ENCODE results near the gene C6orf62.
"Not testable (repeated sequence)": the region's sequence is repeated elsewhere in the genome, so short reads cannot be mapped to it uniquely, and the experiment has no call there.

C6orf62 gene

DNA sequence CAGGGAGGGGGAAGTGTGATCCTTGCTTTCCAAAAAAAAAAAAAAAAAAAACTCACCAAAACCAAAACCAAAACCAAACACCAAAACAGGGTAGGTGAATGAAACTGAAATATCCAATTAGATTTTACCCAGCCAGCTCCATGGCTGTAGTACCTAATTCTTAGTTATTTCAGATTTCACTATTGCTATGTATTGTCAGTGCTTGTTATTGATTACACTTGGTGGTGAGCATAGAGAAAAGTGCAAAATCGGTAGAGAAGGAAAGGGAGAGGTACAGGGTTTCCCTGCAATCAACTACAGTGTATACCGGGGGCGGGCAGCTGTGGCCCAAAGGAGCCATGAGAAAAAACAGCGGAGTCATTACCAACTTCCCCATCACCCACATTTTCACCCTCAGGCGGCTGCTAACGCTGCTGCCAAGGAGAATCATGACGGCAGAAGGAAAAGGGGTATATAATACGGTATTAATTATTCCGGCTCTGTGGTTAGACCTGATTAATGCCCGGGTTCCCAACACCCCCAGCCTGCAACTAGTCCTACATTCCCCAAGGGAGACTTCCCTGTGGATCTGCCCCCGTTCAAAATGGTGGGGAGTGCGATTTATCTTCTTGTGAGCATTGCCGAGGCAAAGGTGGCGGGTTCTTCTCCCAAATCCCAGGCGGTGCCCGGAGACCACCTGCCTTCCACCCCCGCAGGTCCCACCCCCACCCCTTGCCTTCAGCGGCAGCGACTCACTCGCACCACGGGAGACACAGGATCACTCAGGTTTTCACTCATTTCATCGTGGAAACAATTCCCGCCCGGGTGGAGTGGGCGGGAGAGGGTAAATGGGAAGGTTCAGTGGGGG is at the start of gene C6orf62:
C6orf62 (minus strand) TSS at position 30 of the 847 bp plus-strand sequence. CDS start 486 bp downstream, outside the sequence.
- peak; percentile 48 for DNase-seq (ENCODE audit: low spot score)

- no peak for DNase-seq (ENCODE audit: low spot score)
Observed at GRCh38 chr6:24768361-24768760, 49.4 kb upstream of the C6orf62 start.

DNA sequence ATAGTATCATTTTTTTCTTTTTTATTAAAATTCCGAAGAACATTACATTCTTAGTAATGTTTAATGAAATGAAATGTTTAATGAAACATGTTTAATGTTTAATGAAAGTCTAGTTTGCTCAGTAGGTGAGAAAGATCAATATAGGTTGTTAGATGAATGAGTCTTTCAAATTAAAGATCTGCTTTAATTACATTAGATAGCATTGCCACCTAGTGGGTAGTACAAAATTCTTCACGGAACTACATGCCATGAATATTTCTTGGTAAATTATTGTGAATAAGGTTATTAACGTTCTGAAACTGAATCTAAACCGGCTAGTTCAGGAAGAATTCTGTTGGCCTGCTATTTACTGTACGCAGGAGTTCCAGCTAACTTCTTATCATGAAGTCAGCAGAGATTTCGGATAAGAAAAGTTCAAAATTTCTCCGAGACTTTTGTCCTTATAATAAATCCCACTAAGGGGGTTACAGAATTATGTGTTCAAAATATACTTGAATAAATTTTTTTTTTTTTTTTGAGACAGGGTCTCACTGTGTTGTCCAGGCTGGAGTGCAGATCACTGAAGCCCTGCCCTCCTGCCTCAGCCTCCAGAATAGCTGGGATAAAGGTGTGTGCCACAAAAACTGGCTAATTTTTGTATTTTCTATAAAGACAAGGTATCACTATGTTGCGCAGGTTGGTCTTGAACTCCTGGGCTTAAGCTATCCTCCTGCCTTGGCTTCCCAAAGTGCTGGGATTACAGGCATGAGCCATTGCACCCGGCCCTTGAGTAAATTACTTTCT is 47.9 kb upstream of the C6orf62 start:
- DNase-seq (ENCODE audit: low spot score), result peak; percentile 53

GRCh38 chr6:24765968-24766367 is 47.0 kb upstream of the C6orf62 start:
- not testable (repeated sequence) for DNase-seq (ENCODE audit: low spot score)

DNA sequence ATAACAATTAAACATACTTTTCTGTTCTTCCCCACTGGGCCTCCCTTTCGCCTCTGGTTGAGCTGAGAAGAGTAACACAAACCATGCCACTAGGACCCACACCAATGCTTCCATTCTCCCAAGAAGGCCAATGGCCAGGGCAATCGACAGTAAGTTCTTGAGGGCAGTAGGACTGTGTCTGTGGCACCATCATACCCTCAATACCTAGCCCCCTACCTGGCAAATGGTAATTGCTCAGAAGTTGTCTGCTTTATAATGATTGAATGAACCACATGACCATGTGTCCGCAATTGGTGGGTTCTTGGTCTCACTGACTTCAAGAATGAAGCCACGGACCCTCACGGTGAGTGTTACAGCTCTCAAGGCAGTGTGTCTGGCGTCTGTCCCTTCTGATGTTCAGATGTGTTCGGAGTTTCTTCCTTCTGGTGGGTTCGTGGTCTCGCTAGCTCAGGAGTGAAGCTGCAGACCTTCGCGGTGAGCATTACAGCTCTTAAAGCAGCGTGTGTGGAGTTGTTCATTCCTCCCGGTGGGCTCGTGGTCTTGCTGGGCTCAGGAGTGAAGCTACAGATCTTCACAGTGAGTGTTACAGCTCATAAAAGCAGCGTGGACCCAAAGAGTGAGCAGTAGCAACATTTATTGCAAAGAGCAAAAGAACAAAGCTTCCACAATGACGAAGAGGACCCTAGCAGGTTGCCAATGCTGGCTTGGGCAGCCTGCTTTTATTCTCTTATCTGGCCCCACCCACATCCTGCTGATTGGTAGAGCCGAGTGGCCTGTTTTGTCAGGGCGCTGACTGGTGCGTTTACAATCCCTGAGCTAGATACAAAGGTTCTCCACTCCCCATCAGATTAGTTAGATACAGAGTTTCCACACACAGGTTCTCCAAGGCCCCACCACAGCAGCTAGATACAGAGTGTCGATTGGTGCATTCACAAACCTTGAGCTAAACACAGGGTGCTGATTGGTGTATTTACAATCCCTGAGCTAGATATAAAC is 46.2 kb upstream of the C6orf62 start:
- DNase-seq (ENCODE audit: low spot score), result not testable (repeated sequence)

- no peak for DNase-seq (ENCODE audit: low spot score)
Observed at GRCh38 chr6:24763578-24763977, 44.6 kb upstream of the C6orf62 start.

DNA sequence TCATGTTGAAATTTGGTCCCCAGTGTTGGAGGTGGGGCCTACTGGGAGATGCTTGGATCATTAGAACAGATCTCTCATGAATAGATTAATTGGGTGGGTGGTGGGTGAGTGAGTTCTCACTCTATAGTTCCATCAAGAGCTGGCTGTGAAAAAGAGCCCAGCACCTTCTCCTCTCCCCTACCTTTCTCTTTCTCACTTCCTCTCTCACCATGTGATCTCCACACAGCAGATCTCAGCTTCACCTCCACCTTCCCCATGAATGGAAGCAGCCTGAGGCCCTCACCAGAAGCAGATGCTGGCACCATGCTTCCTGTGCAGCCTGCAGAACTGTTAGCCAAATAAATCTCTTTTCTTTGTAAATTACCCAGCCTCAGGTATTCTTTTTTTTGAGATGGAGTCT is 42.9 kb upstream of the C6orf62 start:
- no peak for DNase-seq (ENCODE audit: low spot score)

GRCh38 chr6:24761193-24761835 is 42.4 kb upstream of the C6orf62 start:
- DNase-seq (ENCODE audit: low spot score), result no peak

DNA sequence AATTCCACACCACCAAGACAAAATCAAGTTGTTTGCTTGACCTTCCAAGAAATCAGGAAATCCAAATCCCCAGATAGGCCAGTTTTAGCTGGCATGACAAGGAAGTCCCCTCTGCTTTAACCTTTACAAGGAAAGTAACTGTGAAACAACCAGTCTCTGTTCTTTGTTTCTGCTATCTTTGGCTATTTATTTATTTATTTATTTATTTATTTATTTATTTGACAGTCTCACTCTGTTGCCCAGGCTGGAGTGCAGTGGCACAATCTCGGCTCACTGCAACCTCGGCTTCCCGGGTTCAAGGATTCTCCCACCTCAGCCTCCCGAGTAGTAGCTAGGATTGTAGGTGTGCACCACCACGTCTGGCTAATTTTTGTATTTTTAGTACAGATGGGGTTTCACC is 41.3 kb upstream of the C6orf62 start:
- no peak for DNase-seq (ENCODE audit: low spot score)

DNA sequence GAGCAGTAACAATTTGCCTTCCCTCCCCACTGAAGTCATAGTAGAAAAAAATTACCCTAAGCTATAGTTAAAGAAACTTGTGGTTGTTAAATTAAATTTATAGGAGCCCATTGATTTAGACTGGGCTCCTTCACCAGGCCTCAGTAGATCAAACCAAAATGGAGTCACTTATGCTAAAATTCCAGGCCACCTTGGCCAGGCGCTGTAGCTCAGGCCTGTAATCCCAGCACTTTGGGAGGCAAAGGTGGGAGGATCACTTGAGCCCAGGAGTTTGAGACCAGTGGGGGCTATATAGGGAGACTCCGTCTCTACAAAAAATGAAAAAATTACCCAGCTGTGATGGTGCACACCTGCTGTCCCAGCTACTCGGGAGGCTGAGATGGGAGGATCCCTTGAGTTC is 40.8 kb upstream of the C6orf62 start:
- DNase-seq (ENCODE audit: low spot score), result no peak

DNA sequence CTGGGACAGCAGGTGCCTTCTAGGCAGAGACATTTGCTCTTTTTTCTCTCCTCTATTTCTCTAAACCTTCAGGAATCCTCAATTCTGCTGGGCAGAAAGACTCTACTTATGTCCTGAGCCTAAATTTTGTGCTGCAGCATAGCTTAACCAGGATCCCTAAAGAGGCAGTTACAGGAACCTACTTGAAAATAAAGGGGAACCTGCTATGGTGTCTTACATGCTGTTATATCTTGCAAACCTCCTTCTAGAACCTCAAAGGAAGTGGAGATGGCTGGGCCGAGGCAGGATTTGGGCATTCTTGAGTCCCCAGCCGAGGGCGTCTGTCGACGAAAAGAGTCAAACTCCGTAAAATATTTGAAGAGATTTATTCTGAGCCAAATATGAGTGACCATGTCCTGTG is 38.7 kb upstream of the C6orf62 start:
- DNase-seq (ENCODE audit: low spot score), result no peak

GRCh38 chr6:24755279-24755678 is 36.3 kb upstream of the C6orf62 start:
- peak; percentile 31 for DNase-seq (ENCODE audit: low spot score)

DNA sequence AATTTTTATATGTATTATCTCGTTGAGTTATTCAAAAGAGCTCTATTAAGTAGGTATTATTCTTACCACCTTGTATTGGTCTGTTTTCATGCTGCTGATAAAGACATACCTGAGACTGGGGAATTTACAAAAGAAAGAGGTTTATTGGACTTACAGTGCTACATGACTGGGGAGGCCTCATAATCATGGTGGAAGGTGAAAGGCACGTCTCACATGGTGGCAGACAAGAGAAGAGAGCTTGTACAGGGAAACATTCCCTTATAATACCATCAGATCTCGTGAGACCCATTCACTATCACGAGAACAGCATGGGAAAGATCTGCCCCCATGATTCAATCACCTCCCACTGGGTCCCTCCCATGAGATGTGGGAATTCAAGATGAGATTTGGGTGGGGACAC is 35.4 kb upstream of the C6orf62 start:
- not testable (repeated sequence) for DNase-seq (ENCODE audit: low spot score)

GRCh38 chr6:24753545-24753944 is 34.6 kb upstream of the C6orf62 start:
- peak; percentile 71 for DNase-seq (ENCODE audit: low spot score)

- DNase-seq (ENCODE audit: low spot score), result no peak
Observed at GRCh38 chr6:24752917-24753492, 34.1 kb upstream of the C6orf62 start.

DNA sequence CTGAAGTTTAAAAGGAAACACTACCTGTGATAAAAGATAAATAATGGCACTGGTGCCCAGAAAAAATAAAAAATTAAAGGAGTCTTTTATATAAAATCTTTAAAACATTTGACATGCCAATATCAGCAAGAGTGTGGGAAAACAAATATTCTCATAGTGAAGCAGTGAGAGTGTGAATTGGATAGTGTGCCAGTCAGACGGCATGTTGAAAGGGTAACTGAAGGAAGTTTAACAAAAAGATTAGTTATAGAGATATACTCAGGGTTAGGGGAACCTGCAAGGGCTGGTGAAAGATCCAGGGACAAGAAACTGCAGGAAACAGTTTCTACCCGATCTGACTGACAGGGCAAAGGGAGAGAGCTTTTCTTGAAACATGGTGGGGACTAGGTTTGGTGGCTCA is 33.5 kb upstream of the C6orf62 start:
- no peak for DNase-seq (ENCODE audit: low spot score)

GRCh38 chr6:24750878-24751277 is 31.9 kb upstream of the C6orf62 start:
- DNase-seq (ENCODE audit: low spot score), result not testable (repeated sequence)

DNA sequence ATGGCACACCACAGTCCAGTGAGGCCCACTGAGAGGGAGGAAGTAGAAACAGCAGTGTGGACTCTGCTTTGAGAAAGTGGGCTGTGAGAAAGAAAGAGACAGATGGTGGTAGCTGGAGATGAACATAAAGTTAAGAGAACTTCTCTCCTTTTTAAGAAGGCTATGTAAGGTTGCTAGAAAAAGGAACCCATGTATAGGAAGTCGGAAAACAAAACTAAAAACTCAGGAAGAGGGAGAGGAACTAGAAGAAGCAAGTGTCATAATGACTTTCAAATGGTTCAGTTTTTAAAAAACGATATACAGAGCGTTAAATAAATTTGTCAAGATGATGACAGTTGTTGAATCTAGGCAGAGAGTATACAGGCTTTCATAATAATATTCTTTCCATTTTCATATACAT is 30.3 kb upstream of the C6orf62 start:
- no peak for DNase-seq (ENCODE audit: low spot score)

GRCh38 chr6:24744911-24745310 is 26.0 kb upstream of the C6orf62 start:
- DNase-seq (ENCODE audit: low spot score), result no peak

DNA sequence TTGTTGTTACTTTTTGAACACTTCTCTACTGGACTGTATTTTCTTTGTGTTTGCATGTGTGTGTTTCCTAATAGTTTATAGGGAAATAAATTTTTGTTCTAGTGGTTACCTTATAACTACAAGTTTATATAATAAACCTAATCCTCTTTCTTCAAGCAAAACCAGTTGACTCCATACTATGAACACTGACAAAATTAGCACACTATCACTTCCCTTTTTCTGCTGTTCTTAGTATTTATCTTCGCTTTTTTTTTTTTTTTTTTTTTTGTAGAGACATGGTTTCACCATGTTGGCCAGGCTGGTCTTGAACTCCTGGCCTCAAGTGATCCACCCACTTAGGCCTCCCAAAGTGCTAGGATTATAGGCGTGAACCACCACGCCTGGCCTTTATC is 25.0 kb upstream of the C6orf62 start:
- no peak for DNase-seq (ENCODE audit: low spot score)

Measured in kidney tubule cell (primary cell).